Activated CD4-positive, alpha-beta T cell treated with anti-CD3 and anti-CD28 coated beads for 1 hour (primary cell): ENCODE results near the gene KIF3C.
"Not testable (repeated sequence)": the region's sequence is repeated elsewhere in the genome, so short reads cannot be mapped to it uniquely, and the experiment has no call there.

Source experiments
- DNase-seq: peaks from one replicate; pipeline ENCODE4 v3.0.0-alpha.2; 2020

KIF3C gene

DNA sequence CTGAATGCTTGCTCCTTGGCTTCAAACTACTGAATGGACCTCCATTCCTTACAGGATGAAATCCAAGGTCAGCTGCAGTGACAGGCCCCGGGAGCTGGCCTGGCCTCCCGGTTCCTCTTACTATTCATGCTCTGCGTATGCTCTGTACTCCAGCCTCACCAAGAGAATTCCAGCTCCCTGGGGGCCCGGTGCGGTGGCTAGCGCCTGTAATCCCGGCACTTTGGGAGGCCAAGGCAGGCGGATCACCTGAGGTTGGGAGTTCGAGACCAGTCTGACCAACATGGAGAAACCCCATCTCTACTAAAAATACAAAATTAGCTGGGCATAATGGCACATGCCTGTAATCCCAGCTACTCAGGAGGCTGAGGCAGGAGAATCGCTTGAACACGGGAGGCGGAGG, 23.7 kb downstream of the KIF3C start:
- not testable (repeated sequence) for DNase-seq

DNA sequence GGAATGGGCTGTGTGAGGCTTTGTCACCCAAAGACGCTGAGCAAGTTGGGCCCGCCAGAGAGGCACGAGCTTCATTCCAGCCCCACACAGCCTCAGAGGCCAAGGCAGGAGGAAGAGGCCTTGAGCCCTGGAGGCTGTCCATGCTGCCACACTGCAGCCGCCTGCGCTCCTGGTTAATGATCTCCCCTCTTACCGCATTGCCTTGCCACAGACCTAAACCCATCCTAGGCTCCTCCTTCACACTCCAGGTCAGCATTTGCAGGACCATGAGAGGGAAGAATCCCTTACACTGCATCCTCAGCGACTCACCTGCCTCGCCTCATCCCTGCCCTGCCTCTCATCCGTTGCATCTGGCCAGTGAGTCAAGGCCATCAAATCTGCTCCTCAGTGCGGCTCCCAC, 24.6 kb downstream of the KIF3C start:
- DNase-seq: no peak

DNA sequence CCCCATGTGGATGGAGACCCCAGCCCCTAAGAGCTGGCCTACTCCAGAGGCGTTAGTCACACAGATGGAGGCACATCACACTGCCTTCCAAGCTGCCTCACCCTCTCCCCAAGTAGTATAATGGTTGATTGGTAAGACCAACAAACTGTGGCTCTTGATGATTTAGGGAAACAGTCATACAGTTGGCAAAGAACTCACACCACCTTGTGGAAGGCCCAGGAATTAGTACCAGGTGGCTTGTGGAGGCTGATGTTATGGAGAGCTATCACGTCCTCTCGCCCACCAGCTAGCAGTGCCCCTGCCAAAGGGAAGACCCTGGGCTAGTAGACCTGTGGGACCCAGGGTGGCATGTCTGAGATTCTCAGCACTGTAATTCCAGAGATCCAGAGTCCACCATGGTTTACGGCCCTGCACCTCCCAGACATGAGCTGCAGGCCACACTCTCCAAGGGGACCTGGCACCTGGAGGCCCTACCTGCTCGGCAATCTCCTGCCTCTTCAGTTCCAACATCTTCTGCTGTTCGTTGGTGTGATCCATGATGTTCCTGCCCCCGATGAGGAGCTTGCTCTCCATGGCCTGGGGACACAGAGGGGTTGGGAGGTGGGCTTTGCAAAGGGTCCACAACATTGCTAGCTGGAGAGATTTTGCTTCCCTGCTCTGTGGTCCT, 26.3 kb downstream of the KIF3C start:
- no peak for DNase-seq

DNA sequence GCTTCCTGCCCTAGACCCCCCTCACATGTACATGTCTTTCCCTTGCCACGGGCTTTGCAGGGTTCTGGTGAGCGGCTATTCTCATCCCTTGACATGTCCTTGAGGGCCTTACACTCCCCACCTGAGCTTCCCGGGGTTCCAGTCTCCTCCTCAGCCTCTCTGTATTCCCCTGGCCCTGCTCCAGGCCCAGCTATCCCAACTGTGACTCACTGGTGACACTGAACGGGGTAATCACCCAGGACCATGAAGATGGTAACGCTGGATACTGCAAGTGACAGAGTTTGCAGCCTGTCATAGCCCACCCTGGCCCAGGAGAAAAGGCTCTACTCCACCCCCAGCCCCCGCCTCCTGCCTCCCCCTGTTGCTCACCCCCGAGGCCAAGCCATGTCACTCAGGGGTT, 27.3 kb downstream of the KIF3C start:
- no peak for DNase-seq

DNA sequence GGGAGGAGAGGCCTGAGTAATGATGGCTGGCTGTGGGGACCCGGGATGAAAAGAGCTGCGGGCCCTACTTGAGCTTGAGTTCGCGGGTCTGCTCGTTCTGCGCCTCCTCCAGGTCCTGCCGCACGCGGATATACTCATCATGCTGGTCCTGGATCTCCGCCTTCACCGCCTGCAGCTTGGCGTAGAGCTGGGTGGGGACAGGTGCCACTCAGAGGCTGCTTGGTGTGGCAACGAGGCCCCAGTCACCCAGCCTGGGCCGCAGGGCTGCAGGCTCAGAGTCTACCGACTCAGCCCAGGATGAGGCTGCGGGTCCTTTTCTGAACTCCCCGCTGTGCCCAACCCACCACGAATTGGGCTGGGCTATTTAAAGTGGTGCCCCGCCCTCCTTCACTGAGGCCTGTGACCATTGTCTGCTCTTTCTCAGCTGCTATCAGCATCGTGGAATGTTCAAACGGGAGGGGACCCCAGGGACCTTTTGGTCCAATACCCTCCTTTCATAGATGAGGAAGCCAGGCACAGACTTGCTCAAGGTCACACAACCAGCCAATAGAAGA, 28.0 kb downstream of the KIF3C start:
- DNase-seq: no peak

DNA sequence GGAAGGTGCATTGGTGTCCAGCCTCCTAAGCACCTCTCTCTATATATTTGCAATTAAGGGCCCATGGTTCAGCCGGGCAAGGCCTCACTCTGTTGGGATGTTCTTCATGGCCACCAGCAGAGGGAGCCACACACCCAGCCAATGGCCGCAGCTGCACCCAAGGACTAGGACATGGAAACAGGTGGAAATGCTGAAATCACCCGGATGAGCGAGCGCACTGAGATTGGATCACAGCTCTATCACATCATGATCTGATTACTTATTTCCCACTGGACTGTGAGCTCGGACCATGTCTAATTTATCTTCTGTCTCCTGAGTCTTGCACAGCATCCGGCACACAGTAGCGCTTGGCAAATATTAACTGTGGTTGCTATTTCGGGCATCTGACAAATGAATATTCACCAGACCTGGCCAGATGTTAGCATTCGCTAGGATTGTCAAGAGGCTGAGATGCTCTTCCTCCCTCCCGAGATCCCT, 31.2 kb downstream of the KIF3C start:
- peak; percentile 51 for DNase-seq

DNA sequence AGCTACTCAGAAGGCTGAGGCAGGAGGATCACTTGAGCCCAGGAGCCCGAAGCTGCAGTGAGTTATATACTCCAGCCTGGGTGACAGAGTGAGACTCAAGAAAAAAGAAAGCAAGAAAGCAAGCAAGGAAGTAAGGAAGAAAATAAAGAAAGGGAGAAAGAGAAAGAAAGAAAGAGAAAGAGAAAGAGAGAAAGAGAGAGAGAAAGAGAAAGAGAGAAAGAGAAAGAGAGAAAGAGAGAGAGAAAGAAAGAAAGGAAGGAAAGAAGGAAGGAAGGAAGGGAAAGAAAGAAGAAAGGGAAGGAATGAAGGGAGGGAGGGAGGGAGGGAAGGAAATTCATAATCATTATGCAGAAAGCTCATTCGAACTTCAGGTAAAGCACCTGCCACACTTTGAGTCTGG, 33.9 kb downstream of the KIF3C start:
- no peak for DNase-seq

DNA sequence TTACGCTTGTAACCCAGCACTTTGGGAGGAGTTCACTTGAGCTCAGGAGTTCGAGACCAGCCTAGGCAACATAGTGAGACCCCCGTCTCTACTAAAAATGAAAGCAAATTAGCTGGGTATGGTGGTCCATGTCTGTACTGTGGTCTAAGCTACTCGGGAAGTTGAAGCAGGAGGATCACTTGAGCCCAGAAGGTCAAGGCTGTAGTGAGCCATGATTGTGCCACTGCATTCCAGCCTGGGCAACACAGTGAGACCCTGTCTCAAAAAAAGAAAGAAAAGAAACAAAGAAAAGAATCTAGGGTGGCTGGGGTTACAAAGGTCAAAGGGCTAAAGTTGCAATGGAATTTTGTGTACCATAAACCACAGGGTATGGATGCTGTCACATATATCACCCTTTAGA, 41.3 kb downstream of the KIF3C start:
- DNase-seq: no peak

DNA sequence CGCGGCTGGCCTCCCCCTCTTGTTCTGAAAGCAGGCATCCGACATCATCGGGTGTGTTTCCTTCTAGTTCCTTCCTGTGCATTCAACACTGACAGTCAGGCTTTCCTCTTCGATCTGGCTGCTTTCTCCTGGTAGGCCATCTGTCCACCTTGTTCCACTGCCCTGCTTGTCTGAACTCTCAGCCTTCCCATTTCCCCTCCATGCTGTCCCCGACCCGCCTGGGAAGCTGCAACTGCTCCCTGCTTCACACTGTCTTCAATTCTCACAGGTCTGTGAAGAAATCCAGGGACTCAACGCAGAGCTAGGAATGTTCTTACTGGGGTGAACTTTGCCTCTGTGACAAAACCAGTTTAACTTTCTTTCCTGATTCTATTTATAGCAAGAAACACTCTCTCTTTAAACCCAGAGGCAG, 43.0 kb downstream of the KIF3C start:
- DNase-seq: no peak

DNA sequence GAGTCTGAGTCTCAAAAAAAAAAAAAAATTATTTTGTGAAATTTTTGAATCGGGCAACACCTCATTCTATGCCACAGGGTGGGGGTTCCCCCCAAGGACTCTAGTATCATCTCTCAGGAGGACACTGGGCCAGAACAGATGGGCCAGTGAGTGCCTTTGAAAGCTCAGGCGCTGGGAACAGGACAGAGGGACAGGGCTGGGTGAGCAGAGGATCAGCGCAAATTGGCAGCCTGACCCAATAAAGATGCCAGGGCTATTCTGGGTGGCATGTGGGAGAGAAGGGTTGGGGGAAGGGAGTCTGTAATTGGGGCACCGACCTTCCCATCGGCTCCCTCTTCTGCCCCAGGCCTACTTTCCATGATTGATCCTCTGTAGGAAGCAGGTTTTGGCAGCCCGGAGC, 44.0 kb downstream of the KIF3C start:
- DNase-seq: no peak

DNA sequence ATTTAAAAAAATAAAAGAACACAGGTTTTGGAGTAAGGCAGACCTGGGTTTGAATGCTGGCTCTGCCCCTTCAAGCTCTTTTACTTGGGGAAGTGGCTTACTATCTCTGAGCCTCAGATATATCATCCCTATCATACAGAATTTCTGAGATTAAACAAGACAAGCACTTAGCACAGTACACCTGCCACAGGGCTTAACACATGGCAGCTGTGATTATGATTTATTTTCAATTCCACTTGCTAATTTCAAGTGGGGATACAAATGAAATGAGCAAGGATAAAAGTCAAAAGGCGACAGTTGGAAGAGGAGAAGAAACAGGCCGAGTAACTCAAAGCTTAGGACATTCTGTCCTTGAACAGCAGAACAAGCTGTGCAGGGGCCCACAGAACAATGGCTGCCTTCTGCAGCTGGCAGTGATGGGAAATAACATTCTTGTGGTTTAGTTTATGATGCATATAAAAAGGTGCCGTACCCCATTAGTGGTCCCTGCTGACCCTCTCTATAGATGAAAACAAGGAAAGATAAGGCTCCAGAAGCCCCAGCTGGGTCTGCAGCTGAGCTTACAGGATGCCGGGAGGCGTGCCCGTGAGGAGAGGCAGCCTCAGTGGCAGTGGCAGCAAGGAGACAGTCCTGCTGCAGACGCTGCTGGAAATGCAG, 45.3 kb downstream of the KIF3C start:
- DNase-seq: no peak

DNA sequence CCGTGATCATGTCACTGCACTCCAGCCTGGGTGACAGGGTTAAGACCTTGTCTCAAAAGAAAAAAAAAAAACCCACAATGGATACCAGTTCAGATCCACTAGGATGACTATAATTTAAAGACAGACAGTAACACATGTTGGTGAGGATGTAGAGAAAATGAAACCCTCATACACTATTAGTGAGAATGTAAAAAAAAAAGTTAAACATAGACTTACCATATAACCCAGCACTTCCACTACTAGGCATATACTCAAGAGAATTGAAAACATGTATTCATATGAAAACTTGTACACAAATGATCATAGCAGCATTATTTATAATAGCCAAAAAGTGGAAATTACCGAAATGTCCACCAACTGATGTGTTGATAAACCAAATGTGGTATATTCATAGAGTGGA, 48.7 kb downstream of the KIF3C start:
- no peak for DNase-seq

DNA sequence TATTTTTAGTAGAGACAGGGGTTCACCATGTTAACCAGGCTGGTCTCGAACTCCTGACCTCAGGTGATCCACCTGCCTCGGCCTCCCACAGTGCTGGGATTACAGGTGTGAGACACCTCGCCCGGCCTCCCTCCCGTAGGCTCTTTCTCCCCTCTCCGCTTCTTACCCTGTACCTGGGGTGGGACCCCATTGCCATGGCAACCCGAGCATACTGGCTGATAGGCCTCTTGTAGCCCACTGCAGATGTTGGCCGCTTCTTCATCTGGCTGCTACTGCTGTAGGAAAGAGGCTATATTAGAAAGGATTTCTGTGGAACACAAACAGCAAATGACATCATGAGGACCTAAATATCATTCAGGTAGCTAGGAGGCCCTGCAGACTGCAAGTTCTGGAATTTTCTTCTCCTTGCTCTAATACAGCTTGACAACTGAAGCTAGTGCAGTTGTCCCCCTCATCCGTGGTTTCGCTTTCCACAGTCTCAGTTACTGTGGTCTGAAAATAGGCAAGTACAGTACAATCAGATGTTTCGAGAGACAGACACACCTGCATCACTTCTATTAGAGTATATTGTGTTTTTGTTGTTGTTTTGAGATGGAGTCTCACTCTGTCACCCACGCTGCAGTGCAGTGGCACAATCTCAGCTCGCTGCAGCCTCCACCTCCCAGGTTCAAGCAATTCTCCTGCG, 52.4 kb downstream of the KIF3C start:
- DNase-seq: no peak

DNA sequence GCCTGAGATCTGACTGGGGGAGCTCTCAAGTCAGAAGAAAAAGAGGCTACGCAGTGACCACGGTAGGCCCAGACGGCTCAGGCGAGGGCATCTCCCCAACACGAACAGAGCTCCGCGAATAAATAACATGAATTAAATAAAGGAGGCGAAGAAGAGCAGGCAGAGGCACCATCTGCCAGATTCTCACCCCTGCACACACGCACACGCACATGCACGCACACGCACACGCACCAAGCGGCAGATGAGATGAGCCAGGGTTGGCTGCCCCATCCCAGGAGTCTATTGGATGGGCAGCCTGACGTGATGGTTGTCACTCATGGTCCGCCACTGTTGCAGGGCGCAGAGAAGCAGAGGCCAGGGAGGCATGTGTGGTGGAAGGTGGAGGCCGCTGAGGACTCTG, 53.6 kb downstream of the KIF3C start:
- DNase-seq: no peak

DNA sequence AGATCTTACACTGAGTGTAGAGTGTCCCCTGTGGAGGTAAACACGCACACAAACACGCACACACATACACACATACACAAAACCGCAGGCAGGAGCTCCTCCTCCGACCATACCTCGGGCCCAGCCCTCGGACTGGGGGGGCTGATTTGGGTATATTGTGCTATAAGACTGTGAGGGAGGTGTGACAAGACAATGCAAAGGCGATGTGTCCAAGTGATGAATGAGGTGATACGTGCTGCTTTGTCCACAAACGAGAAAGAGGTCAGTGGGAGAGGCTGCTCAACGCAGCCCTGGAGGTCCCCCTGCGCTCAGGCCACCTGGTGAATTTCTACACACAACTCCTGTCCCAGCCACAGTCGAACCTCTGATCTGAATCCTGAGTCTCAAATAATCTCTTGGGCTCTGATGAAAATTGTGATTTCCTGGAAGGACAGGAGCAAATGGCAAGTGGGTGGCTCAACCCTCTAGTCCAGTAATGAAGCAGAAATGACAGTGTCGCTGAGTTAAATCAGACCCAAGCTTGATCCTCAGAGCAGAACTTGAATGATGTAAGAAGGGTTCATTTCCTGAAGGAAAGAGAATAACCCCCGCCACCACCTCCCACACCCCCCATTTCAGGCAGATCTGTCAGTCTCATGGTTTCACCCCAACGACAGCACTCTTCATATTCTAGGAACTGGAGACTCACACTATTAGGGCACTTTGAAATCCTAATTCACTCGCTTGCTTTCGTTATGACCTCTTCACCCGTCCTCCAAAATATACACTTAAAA, 55.1 kb downstream of the KIF3C start:
- no peak for DNase-seq

DNA sequence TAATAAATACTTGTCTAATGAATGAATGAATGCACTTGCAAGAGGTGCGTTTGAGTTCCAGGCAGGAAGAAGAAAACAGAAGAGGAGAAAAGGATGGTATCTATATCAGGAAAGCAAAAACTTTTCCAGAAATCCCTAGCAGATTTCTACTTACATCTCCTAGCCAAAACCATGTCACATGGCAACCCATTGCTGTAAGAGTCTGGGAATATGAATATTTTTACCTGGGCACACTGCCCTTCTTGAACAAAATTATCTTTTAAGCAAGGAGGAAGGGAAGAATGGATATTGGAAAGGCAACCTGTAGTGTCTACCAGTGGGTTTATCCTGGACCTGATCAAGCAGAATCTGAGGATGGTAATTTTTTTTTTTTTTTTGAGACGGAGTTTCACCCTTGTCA, 59.8 kb downstream of the KIF3C start:
- DNase-seq: no peak

DNA sequence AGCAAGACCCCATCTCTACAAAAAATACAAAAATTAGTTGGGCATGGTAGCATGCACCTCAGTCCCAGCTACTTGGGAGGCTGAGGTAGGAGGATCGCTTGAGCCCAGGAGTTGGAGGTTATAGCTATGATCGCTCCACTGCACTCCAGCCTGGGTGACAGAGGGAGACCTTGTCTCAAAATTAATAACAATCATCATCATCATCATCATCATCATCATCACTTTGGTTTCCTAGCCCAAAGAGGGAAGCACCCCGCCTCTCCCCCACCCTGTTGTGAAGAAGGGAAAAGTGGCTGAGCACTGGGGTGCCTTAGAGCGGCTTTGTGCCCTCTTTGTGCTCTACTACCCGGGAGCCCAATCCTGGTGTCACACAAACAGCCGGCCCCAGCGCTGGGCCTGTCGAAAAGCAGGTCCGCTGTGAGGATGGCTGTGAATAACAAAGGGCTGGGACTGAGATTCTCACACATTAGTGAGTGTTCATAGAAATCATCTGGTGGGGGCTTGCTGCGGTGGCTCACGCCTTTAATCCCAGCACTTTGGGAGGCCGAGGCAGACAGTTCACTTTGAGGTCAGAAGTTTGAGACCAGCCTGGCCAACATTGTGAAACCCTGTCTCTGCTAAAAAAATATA, 61.4 kb downstream of the KIF3C start:
- DNase-seq: no peak

DNA sequence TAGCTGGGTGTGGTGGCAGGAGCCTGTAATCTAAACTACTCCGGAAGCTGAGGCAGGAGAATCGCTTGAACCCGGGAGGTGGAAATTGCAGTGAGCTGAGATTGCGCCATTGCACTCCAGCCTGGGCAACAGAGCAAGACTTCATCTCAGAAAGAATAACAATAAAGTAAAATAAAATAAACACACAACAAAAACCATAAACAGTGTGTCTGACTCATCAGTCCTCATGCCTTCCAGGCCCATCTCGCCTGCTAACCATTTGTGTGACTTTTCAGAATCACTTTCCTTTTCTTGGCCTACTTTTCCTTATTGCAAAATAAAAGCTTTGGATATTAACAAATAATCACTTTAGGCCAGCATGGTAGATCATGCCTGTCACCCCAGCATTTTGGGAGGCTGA, 62.0 kb downstream of the KIF3C start:
- no peak for DNase-seq

DNA sequence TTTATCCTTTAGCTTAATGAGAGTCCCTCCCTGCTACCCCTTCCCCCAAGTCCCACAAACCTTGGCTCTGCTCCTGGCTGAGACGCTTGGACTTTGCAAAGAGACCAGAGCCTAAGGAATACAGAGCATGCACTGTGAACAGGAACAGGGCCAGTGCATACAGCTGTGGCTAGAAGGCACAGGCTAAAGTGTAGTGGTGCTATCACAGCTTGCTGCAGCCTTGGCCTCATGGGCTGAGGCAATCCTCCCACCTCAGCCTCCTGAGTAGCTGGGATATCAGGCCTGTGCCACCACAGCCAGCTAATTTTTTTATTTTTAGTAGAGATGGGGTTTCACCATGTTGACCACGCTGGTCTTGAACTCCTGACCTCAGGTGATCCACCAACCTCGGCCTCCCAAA, 64.5 kb downstream of the KIF3C start:
- no peak for DNase-seq

DNA sequence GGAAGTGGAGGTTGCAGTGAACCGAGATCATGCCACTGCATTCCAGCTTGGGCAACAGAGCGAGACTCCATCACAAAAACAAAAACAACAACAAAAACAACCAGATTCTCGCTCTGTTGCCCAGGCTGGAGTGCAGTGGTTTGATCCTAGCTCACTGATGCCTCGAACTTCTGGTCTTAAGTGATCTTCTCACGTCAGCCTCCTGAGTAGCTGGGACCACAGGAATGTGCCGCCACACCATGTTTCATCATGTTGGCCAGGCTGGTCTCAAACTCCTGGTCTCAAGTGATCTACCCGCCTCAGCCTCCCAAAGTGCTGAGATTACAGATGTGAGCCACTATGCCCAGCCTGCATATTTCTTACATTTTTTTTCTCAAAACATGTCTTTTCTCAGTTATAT, 64.9 kb downstream of the KIF3C start:
- DNase-seq: not testable (repeated sequence)

DNA sequence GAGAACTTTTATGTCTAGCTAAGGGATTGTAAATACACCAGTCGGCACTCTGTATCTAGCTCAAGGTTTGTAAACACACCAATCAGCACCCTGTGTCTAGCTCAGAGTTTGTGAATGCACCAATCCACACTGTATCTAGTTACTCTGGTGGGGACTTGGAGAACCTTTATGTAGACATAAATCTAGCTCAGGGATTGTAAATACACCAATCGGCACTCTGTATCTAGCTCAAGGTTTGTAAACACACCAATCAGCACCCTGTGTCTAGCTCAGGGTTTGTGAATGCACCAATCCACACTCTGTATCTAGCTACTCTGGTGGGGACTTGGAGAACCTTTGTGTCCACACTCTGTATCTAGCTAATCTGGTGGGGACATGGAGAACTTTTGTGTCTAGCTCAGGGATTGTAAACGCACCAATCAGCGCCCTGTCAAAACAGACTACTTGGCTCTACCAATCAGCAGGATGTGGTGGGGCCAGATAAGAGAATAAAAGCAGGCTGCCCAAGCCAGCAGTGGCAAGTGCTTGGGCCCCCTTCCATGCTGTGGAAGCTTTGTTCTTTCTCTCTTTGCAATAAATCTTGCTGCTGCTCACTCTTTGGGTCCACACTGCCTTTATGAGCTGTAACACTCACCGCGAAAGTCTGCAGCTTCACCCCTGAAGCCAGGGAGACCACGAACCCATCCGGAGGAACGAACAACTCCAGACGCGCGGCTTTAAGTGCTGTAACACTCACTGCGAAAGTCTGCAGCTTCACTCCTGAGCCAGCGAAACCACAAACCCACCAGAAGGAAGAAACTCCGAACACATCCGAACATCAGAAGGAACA, 66.1 kb downstream of the KIF3C start:
- DNase-seq: peak; percentile 17

DNA sequence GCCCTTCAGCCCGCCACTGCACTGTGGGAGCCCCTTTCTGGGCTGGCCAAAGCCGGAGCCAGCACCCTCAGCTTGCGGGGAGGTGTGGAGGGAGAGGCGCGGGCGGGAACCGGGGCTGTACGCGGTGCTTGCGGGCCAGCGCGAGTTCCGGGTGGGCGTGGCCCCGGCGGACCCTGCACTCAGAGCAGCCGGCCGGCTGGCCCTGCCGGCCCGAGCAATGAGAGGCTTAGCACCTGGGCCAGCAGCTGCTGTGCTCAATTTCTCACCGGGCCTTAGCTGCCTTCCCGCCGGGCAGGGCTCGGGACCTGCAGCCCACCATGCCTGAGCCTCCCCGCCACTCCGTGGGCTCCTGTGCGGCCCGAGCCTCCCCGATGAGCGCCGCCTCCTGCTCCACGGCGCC, 66.9 kb downstream of the KIF3C start:
- DNase-seq: not testable (repeated sequence)
